Transverse colon (tissue), 4 donors: ENCODE results near the gene WDR48. TPM values are rescaled to one million over a fixed set of nuclear protein-coding genes. Genes with fewer than 3 reads are reported as not detected.

ENCODE experiments used
- DNase-seq: peaks from one replicate; pipeline ENCODE4 v3.0.0-alpha.2; 2019
- H3K27ac ChIP-seq, 4 donors: fragments of 200-600 bp; sonication (generic); 2 replicates each; pipeline ENCODE4 v1.5.1; 2016 to 2018; ENCODE audit warnings: inconsistent platforms in 4 of 4
- H3K27me3 ChIP-seq: fragments of 200-600 bp; sonication (generic); 2 replicates; pipeline ENCODE4 v1.5.1; 2017; ENCODE audit warnings: inconsistent platforms
- H3K36me3 ChIP-seq, 4 donors: fragments of 200-600 bp; sonication (generic); 2 replicates each; pipeline ENCODE4 v1.5.1; 2017 to 2019; ENCODE audit warnings: inconsistent platforms in 4 of 4
- H3K4me1 ChIP-seq, 4 donors: fragments of 200-600 bp; sonication (generic); 2 replicates each; pipeline ENCODE4 v1.5.1; 2017 to 2020; ENCODE audit warnings: inconsistent platforms in 4 of 4
- H3K4me3 ChIP-seq, 4 donors: fragments of 200-600 bp; sonication (generic); 1 replicate in 1 of 4; 2 replicates in 3 of 4; pipeline versions ENCODE4 v1.5.1 to v1.6.1; 2017 to 2019; ENCODE audit warnings: inconsistent platforms in 4 of 4
- H3K9me3 ChIP-seq, 2 donors: fragments of 200-600 bp; sonication (generic); 2 replicates each; pipeline ENCODE4 v1.5.1; 2017 to 2019; ENCODE audit warnings: inconsistent platforms in 2 of 2
- EP300 ChIP-seq: sonication (generic); formaldehyde crosslinking; IDR thresholded peaks from one replicate; pipeline ENCODE4 v1.6.1; 2017; ENCODE audit warnings: antibody characterized with exemption, low read depth
- POLR2A ChIP-seq: fragments of 450-650 bp; IDR thresholded peaks from one replicate; pipeline ENCODE4 v1.6.1; 2016; ENCODE audit warnings: antibody characterized with exemption, mild to moderate bottlenecking, moderate library complexity
- POLR2AphosphoS5 ChIP-seq, 3 donors: sonication (generic); formaldehyde crosslinking; IDR thresholded peaks; one replicate each; pipeline ENCODE4 v1.6.1; 2016; ENCODE audit warnings: antibody characterized with exemption in 3 of 3
- WGBS, 2 donors: methylation state at CpG; one replicate each; pipeline ENCODE4 v1.1.5; 2018; ENCODE audit warnings: low coverage in 1 of 2; 5-methylcytosine and 5-hydroxymethylcytosine counted together
- in situ Hi-C, 4 donors: fragments of 200-750 bp; cut with MboI; loops; one replicate each; pipeline versions ENCODE4 v1.15.0 to v1.15.1; 2017; ENCODE audit warnings: low sequenced_read_pairs in 3 of 4, low pct_ligation_motif_present in 1 of 4, low pct_unique_long_range_greater_than_20kb in 1 of 4
- intact Hi-C: fragments of 100-400 bp; cut with DNase I; formaldehyde crosslinking; loops from one replicate; pipeline ENCODE4 v1.15.1; 2023; ENCODE audit warnings: low total_unique reads
- total RNA-seq, 4 donors: library from RNA; depleted of rRNA; stranded (reverse); fragments of >200 nt; gene quantifications; one replicate each; pipeline ENCODE4 v1.1.0, GENCODE V29; 2016
- TF ChIP-seq, protein P1 (sequence below), 5 experiments: fragments of 200-600 bp in 3 of 5; fragments of 450-650 bp in 2 of 5; sonication (generic) in 3 of 5; IDR thresholded peaks; 1 replicate in 2 of 5; 2 replicates in 3 of 5; pipeline ENCODE4 v1.5.1; 2016 to 2017; ENCODE audit warnings: antibody characterized with exemption in 5 of 5, inconsistent platforms in 3 of 5, mild to moderate bottlenecking in 2 of 5, moderate library complexity in 1 of 5

WDR48 gene
- total RNA-seq, 4 donors from 2014 or later: 31.0 to 47.6 (median 36.2) TPM

DNA sequence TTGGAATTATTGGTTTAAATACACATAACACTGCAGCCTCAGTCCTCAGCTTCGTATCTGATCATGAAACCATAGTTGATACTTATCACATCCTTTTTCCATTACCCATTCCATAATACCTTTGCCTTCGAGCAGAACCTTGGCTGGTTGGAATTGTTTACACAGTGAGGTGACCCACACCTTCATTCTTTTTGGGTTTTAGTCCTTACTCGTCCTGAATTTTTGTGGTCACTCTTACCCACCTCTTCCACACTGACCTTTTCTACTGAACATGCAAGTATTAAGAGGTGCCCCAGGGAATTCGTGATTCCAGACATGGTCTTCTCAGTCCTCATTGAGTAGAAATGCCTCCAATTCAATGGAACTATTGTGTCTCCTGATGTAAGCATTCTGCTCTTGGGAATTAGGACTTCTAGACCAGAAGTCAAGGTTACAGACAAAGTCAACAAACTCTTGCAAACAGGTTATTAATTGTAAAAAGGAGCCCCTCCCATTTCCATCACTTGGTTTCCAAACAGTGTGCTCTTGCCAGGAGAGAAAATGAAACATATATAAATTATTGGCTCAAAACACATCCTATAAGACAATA, 37.8 kb upstream of the WDR48 start:
- Histone ChIP-seq H3K4me3 (no peak overlapping the region), H3K27ac (no peak overlapping the region), H3K9me3 (no peaks in the 10 kb centered on the region), H3K36me3 (no peaks in the 10 kb centered on the region), H3K27me3 (no peaks in the 10 kb centered on the region), H3K4me1 (no peaks in the 10 kb centered on the region)
- intact Hi-C loops (no loop called here), in situ Hi-C loops (loop anchor here in 3 of 4 donors (25.0 kb wide), 2 partner anchors 477 to 502 kb away; no protein-coding TSS in a partner anchor)
- TF ChIP-seq POLR2AphosphoS5 (IDR thresholded peaks at IDR 0.05) (no peak), EP300 (no peak)
- TF ChIP-seq, protein P1, sequence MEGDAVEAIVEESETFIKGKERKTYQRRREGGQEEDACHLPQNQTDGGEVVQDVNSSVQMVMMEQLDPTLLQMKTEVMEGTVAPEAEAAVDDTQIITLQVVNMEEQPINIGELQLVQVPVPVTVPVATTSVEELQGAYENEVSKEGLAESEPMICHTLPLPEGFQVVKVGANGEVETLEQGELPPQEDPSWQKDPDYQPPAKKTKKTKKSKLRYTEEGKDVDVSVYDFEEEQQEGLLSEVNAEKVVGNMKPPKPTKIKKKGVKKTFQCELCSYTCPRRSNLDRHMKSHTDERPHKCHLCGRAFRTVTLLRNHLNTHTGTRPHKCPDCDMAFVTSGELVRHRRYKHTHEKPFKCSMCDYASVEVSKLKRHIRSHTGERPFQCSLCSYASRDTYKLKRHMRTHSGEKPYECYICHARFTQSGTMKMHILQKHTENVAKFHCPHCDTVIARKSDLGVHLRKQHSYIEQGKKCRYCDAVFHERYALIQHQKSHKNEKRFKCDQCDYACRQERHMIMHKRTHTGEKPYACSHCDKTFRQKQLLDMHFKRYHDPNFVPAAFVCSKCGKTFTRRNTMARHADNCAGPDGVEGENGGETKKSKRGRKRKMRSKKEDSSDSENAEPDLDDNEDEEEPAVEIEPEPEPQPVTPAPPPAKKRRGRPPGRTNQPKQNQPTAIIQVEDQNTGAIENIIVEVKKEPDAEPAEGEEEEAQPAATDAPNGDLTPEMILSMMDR (IDR thresholded peaks at IDR 0.05): no peak
- WGBS, 2 donors: 58 to 68% methylated on average over 2 to 4 of the region's 4 CpGs
- DNase-seq: no peak

DNA sequence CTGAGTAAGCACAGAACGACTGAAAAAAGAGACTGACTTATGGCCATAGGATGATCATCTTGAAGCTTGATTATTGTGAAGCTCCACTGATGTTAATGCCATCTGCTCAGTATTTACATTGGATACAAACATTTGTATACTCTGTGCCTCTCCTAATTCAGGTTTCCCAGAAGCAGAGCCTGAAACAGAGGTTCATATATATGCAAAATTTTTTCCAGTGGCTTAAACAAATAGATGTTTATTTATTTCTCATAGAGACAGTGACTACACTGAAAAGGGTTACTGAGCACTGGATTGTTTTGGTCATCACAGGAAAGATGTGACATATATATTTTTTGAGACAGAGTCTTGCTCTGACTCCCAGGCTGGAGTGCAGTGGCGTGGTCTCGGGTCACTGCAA, 36.4 kb upstream of the WDR48 start:
- TF ChIP-seq, protein P1 (IDR thresholded peaks at IDR 0.05): no peak
- no peak for TF ChIP-seq POLR2A
- 70 to 92% methylated on average over 2 to 3 of the region's 3 CpGs for WGBS, 2 donors
- Histone ChIP-seq H3K9me3 (no peaks in the 10 kb centered on the region), H3K27me3 (no peaks in the 10 kb centered on the region), H3K36me3 (no peaks in the 10 kb centered on the region), H3K27ac (no peak overlapping the region), H3K4me1 (no peaks in the 10 kb centered on the region), H3K4me3 (no peak overlapping the region)
- no peak for DNase-seq
- intact Hi-C loops (no loop called here), in situ Hi-C loops (loop anchor here in 3 of 4 donors (25.0 kb wide), 2 partner anchors 478 to 503 kb away; no protein-coding TSS in a partner anchor)

DNA sequence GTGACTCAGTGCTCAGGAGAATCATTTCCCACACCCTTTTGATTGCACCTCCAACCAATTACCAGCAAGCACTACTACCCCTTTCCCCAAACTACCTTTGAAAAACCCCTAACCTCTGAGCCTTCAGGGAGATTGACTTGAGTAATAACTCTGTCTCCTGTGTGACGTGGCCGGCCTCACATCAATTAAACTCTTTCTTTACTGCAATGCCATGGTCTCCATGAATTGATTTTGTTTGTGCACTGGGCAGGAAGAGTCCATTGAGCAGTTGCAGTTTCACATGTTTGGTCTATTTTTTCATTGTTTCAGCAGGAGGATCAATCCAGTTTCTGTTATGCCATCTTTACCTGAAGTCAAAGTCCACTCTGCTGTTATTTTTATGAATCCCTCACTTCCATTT, 32.5 kb upstream of the WDR48 start:
- in situ Hi-C loops (loop anchor here in 3 of 4 donors (25.0 kb wide), 2 partner anchors 482 to 507 kb away; no protein-coding TSS in a partner anchor), intact Hi-C loops (no loop called here)
- no peaks in the 10 kb centered on the region for H3K27me3 ChIP-seq
- TF ChIP-seq EP300: no peak
- TF ChIP-seq, protein P1 (IDR thresholded peaks at IDR 0.05): no peak
- no peak for TF ChIP-seq POLR2AphosphoS5 (IDR thresholded peaks at IDR 0.05)
- TF ChIP-seq POLR2A: no peak
- no peaks in the 10 kb centered on the region for H3K36me3 ChIP-seq
- H3K9me3 ChIP-seq: no peaks in the 10 kb centered on the region
- DNase-seq: no peak
- H3K4me1 ChIP-seq: no peaks in the 10 kb centered on the region
- H3K27ac ChIP-seq: no peak overlapping the region
- 53% methylated on average over 2 of the region's 2 CpGs; no CpG with 5 or more reads in 1 of the 2 donors for WGBS, 2 donors
- no peak overlapping the region for H3K4me3 ChIP-seq

DNA sequence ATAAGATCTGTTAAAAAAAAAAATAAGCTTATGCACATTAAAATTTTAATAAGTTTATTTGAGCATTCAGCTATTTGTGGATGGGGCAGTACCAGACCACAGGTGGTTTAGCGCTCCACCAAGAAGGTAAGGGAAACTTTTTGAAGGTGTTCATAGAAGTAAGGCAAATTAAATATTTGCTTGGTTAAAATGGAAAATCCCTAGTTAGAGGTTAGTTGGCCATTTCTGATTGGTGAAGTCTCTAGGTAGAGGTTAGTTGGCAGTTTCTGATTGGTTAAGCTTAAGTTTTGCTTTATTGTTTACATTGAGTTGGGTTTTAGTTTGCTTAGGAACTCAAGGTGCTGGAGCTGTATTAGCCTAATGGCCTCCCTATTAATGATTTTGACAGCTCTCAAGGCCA, 30.8 kb upstream of the WDR48 start:
- Histone ChIP-seq H3K36me3 (no peaks in the 10 kb centered on the region), H3K4me1 (no peaks in the 10 kb centered on the region), H3K9me3 (no peaks in the 10 kb centered on the region), H3K27ac (no peak overlapping the region), H3K4me3 (no peak overlapping the region), H3K27me3 (no peaks in the 10 kb centered on the region)
- in situ Hi-C loops: loop anchor here in 3 of 4 donors (25.0 kb wide), 2 partner anchors 484 to 509 kb away; no protein-coding TSS in a partner anchor
- TF ChIP-seq POLR2AphosphoS5 (IDR thresholded peaks at IDR 0.05) (no peak), POLR2A (no peak), EP300 (no peak)
- TF ChIP-seq, protein P1 (IDR thresholded peaks at IDR 0.05): no peak
- intact Hi-C loops: no loop called here
- 89 to 100% methylated on average over 1 of the region's 1 CpG for WGBS, 2 donors
- no peak for DNase-seq
